H1 (cell line): Measurements from ENCODE around the gene LIPC. TPM values are rescaled to one million over a fixed set of nuclear protein-coding genes. Genes with fewer than 3 reads are reported as not detected.

ENCODE experiments used
- CTCF ChIA-PET: fragments of 300-600 bp; sonication (Branson Sonifier 250); formaldehyde crosslinking; loops from one replicate; lab custom pipeline; 2021; ENCODE audit not compliant: partially characterized antibody; lab: Charles Lee
- POLR2A ChIA-PET: fragments of 300-600 bp; sonication (Branson Sonifier 250); formaldehyde crosslinking; loops from one replicate; lab custom pipeline; 2021; ENCODE audit warnings: inconsistent platforms; ENCODE audit not compliant: partially characterized antibody; lab: Charles Lee
- DNase-seq, 2 experiments: peaks; one replicate each; pipeline versions ENCODE4 v3.0.0 to v3.0.0-alpha.2; 2010 to 2022; ENCODE audit warnings: low spot score in 2 of 2, low read depth in 1 of 2, mixed read lengths in 1 of 2
- FAIRE-seq: peaks from 2 replicates; lab custom pipeline; 2011; peaks lifted over from hg19 to GRCh38; lab: Jason Lieb, UNC
- H2AFZ ChIP-seq: 2 replicates; pipeline ENCODE4 v1.8.1; 2012; ENCODE audit warnings: low read length, inconsistent platforms
- H2AK5ac ChIP-seq: 2 replicates; pipeline ENCODE4 v1.6.1; 2013; ENCODE audit warnings: low read depth, low read length
- H2BK120ac ChIP-seq: replicated peaks from 2 replicates; pipeline ENCODE3; 2013; ENCODE audit warnings: low read depth, low read length, inconsistent platforms
- H2BK12ac ChIP-seq: 2 replicates; pipeline ENCODE4 v1.6.1; 2013; ENCODE audit warnings: low read depth, low read length
- H2BK15ac ChIP-seq: 2 replicates; pipeline ENCODE4 v1.6.1; 2013; ENCODE audit warnings: low read length
- H2BK20ac ChIP-seq: 2 replicates; pipeline ENCODE4 v1.6.1; 2013; ENCODE audit warnings: low read length
- H2BK5ac ChIP-seq: 2 replicates; pipeline ENCODE4 v1.6.1; 2013; ENCODE audit warnings: low read depth, low read length
- H3K14ac ChIP-seq: 2 replicates; pipeline ENCODE4 v1.6.1; 2013; ENCODE audit warnings: inconsistent platforms; ENCODE audit not compliant: insufficient read length
- H3K18ac ChIP-seq: 2 replicates; pipeline ENCODE4 v1.6.1; 2013; ENCODE audit warnings: low read length; ENCODE audit errors: extremely low read depth
- H3K23ac ChIP-seq: 2 replicates; pipeline ENCODE4 v1.6.1; 2013; ENCODE audit warnings: inconsistent platforms; ENCODE audit not compliant: insufficient read length
- H3K23me2 ChIP-seq: 2 replicates; pipeline ENCODE4 v1.6.1; 2013; ENCODE audit warnings: low read depth, low read length
- H3K27ac ChIP-seq: 2 replicates; pipeline ENCODE4 v1.6.1; 2011; ENCODE audit warnings: low read depth, low read length, inconsistent platforms
- H3K27me3 ChIP-seq, 4 experiments: replicated peaks in 1 of 4; 1 replicate in 1 of 4; 2 replicates in 3 of 4; pipeline versions ENCODE4 v1.6.1 to v1.8.1; 2011 to 2013; ENCODE audit warnings: low read length in 3 of 4, mild to moderate bottlenecking in 3 of 4, inconsistent platforms in 2 of 4, mixed read lengths in 2 of 4, moderate library complexity in 1 of 4; ENCODE audit not compliant: control insufficient read depth in 3 of 4, insufficient read depth in 3 of 4; ENCODE audit errors: extremely low read depth in 1 of 4
- H3K36me3 ChIP-seq, 4 experiments: 2 replicates each; pipeline versions ENCODE4 v1.6.1 to v1.8.1; 2011 to 2013; ENCODE audit warnings: mild to moderate bottlenecking in 4 of 4, low read length in 3 of 4, moderate library complexity in 2 of 4, control low read depth in 1 of 4, inconsistent platforms in 1 of 4; ENCODE audit not compliant: insufficient read depth in 4 of 4, control insufficient read depth in 2 of 4
- H3K4ac ChIP-seq: replicated peaks from 2 replicates; pipeline ENCODE3; 2013; ENCODE audit warnings: low read length, low read depth, mixed read lengths, inconsistent platforms; ENCODE audit not compliant: insufficient read length
- H3K4me1 ChIP-seq, 4 experiments: replicated peaks in 1 of 4; 1 replicate in 1 of 4; 2 replicates in 3 of 4; pipeline versions ENCODE4 v1.6.1 to v1.8.1; 2011 to 2013; ENCODE audit warnings: low read length in 3 of 4, inconsistent platforms in 2 of 4, mixed read lengths in 1 of 4; ENCODE audit not compliant: insufficient read depth in 4 of 4, control insufficient read depth in 3 of 4
- H3K4me2 ChIP-seq, 2 experiments: 2 replicates each; pipeline versions ENCODE4 v1.6.1 to v1.8.1; 2011 to 2013; ENCODE audit warnings: low read depth in 2 of 2, low read length in 2 of 2, control low read depth in 1 of 2, inconsistent platforms in 1 of 2, mild to moderate bottlenecking in 1 of 2; ENCODE audit not compliant: insufficient read depth in 1 of 2
- H3K4me3 ChIP-seq, 4 experiments: fragments of 200-600, 300-600 bp in 1 of 4; sonication (generic), shearing (Covaris generic), sonication (Bioruptor Twin) in 1 of 4; 2 replicates each; pipeline versions ENCODE4 v1.5.1 to v1.8.1; 2011 to 2016; ENCODE audit warnings: low read length in 4 of 4, low read depth in 3 of 4, control low read depth in 2 of 4, inconsistent platforms in 2 of 4, mild to moderate bottlenecking in 2 of 4, mixed read lengths in 1 of 4, moderate library complexity in 1 of 4; ENCODE audit not compliant: insufficient read depth in 2 of 4; ENCODE audit errors: extremely low read depth in 1 of 4
- H3K56ac ChIP-seq: replicated peaks from 2 replicates; pipeline ENCODE3; 2013; ENCODE audit warnings: low read depth, mild to moderate bottlenecking, mixed read lengths, low read length, inconsistent platforms; ENCODE audit not compliant: insufficient read length
- H3K79me1 ChIP-seq: 2 replicates; pipeline ENCODE4 v1.6.1; 2013; ENCODE audit warnings: low read depth, low read length, control low read depth
- H3K79me2 ChIP-seq, 2 experiments: 2 replicates each; pipeline versions ENCODE4 v1.6.1 to v1.8.1; 2012 to 2013; ENCODE audit warnings: low read length in 2 of 2, mild to moderate bottlenecking in 2 of 2, inconsistent platforms in 1 of 2; ENCODE audit not compliant: insufficient read depth in 2 of 2, control insufficient read depth in 1 of 2
- H3K9ac ChIP-seq, 4 experiments: replicated peaks in 1 of 4; 1 replicate in 1 of 4; 2 replicates in 3 of 4; pipeline versions ENCODE4 v1.6.1 to v1.8.1; 2011 to 2013; ENCODE audit warnings: low read depth in 3 of 4, low read length in 3 of 4, control low read depth in 2 of 4, mild to moderate bottlenecking in 2 of 4, moderate library complexity in 2 of 4, inconsistent platforms in 1 of 4; ENCODE audit errors: extremely low read depth in 1 of 4
- H3K9me3 ChIP-seq, 2 experiments: 2 replicates each; pipeline versions ENCODE4 v1.6.1 to v1.8.1; 2012 to 2013; ENCODE audit warnings: mild to moderate bottlenecking in 2 of 2, moderate library complexity in 2 of 2, control low read depth in 1 of 2, inconsistent platforms in 1 of 2, low read depth in 1 of 2, low read length in 1 of 2, mixed read lengths in 1 of 2; ENCODE audit not compliant: insufficient read depth in 2 of 2
- H4K20me1 ChIP-seq, 2 experiments: replicated peaks in 1 of 2; 2 replicates each; pipeline versions ENCODE3 to v1.8.1; 2011 to 2013; ENCODE audit warnings: inconsistent platforms in 2 of 2, low read length in 2 of 2, mild to moderate bottlenecking in 1 of 2; ENCODE audit not compliant: insufficient read depth in 2 of 2, control insufficient read depth in 1 of 2
- H4K5ac ChIP-seq: 2 replicates; pipeline ENCODE4 v1.6.1; 2013; ENCODE audit warnings: low read length, low read depth, mixed read lengths, inconsistent platforms; ENCODE audit not compliant: insufficient read length
- H4K8ac ChIP-seq: 2 replicates; pipeline ENCODE4 v1.8.0; 2013; ENCODE audit warnings: mild to moderate bottlenecking, moderate library complexity, low read length, inconsistent platforms; ENCODE audit not compliant: insufficient read depth; ENCODE audit errors: extremely low read depth
- H4K91ac ChIP-seq: replicated peaks from 2 replicates; pipeline ENCODE3; 2013; ENCODE audit warnings: low read length, mixed read lengths, inconsistent platforms; ENCODE audit not compliant: insufficient read length
- BCL11A ChIP-seq, 2 experiments: IDR thresholded peaks; one replicate each; pipeline ENCODE4 v1.6.1; 2011; ENCODE audit warnings: low read depth in 2 of 2, low read length in 2 of 2, mild to moderate bottlenecking in 2 of 2
- CHD2 ChIP-seq: IDR thresholded peaks from 2 replicates; pipeline ENCODE4 v1.6.1; 2012; ENCODE audit warnings: low read length, improper control_type of control experiment
- CREB1 ChIP-seq: IDR thresholded peaks from 2 replicates; pipeline ENCODE4 v1.6.1; 2012; ENCODE audit warnings: inconsistent platforms
- CTBP2 ChIP-seq: IDR thresholded peaks from 2 replicates; pipeline ENCODE4 v1.7.0; 2011; ENCODE audit warnings: borderline replicate concordance, mild to moderate bottlenecking, moderate library complexity, mixed read lengths, low read length; ENCODE audit not compliant: insufficient read depth, insufficient read length
- E2F6 ChIP-seq: IDR thresholded peaks from 2 replicates; pipeline ENCODE4 v1.6.1; 2012; ENCODE audit warnings: inconsistent platforms
- JUN ChIP-seq: IDR thresholded peaks from 2 replicates; pipeline ENCODE4 v1.6.1; 2011; ENCODE audit warnings: low read depth, mild to moderate bottlenecking, improper control_type of control experiment, low read length
- JUND ChIP-seq: IDR thresholded peaks from 2 replicates; pipeline ENCODE4 v1.6.1; 2011; ENCODE audit warnings: mild to moderate bottlenecking, improper control_type of control experiment, low read length
- KDM1A ChIP-seq: fragments of 200-600, 300-600 bp; sonication (generic); IDR thresholded peaks from 2 replicates; pipeline ENCODE4 v1.7.1; 2016; ENCODE audit warnings: mild to moderate bottlenecking, low read length, borderline replicate concordance
- NANOG ChIP-seq: IDR thresholded peaks from 2 replicates; pipeline ENCODE4 v1.6.1; 2011; ENCODE audit warnings: low read length, low read depth, mild to moderate bottlenecking, inconsistent platforms; ENCODE audit not compliant: insufficient read depth, poor library complexity, severe bottlenecking
- POLR2A ChIP-seq, 2 experiments: IDR thresholded peaks; 1 replicate in 1 of 2; 2 replicates in 1 of 2; pipeline ENCODE4 v1.6.1; 2011; ENCODE audit warnings: low read depth in 2 of 2, low read length in 2 of 2, mild to moderate bottlenecking in 2 of 2; ENCODE audit errors: control extremely low read depth in 1 of 2
- SIN3A ChIP-seq, 2 experiments: IDR thresholded peaks in 1 of 2; conservative IDR thresholded peaks in 1 of 2; 2 replicates each; pipeline ENCODE4 v1.6.1; 2011 to 2012; ENCODE audit warnings: low read length in 2 of 2, improper control_type of control experiment in 1 of 2, low read depth in 1 of 2, mild to moderate bottlenecking in 1 of 2
- SP2 ChIP-seq: IDR thresholded peaks from 2 replicates; pipeline ENCODE4 v1.6.1; 2012; ENCODE audit warnings: mild to moderate bottlenecking, low read length, inconsistent platforms
- SP4 ChIP-seq: IDR thresholded peaks from 2 replicates; pipeline ENCODE4 v1.6.1; 2012; ENCODE audit warnings: low read length, inconsistent platforms
- ZNF274 ChIP-seq: IDR thresholded peaks from 2 replicates; pipeline ENCODE4 v1.7.0; 2012; ENCODE audit warnings: low read length, borderline replicate concordance; ENCODE audit errors: extremely low read depth
- WGBS, 2 experiments: shearing (Covaris generic) in 1 of 2; methylation state at CpG; one replicate each; pipeline versions ENCODE4 v1.1.6 to v1.1.7; 2013 to 2015; ENCODE audit warnings: low lambda C conversion rate in 2 of 2, mixed read lengths in 2 of 2, inconsistent platforms in 1 of 2, low coverage in 1 of 2, missing lambda C conversion rate in 1 of 2; ENCODE audit not compliant: insufficient replicate concordance in 2 of 2, insufficient coverage in 1 of 2, insufficient read length in 1 of 2; ENCODE audit errors: extremely low coverage in 1 of 2, missing lambda C conversion rate in 1 of 2; 5-methylcytosine and 5-hydroxymethylcytosine counted together
- polyA plus RNA-seq, 7 experiments: library from polyadenylated mRNA; depleted of rRNA in 3 of 7; stranded (reverse) in 5 of 7; unstranded in 2 of 7; fragments of >200 nt in 5 of 7; fragments of 200-250 nt in 2 of 7; gene quantifications; 1 replicate in 5 of 7; 2 replicates in 1 of 7; 4 replicates in 1 of 7; pipeline versions ENCODE4 v1.2.1 to v1.2.3, GENCODE V29; 2011 to 2013; ENCODE audit warnings: missing spikeins in 2 of 7, mixed read lengths in 2 of 7
- total RNA-seq: library from RNA; stranded (reverse); fragmentation: NEBNext Ultra II Directional; extraction: Animal tissue kit (Norgen Biotek cat#: 25700); gene quantifications from 2 replicates; pipeline ENCODE4 v1.2.1, GENCODE V29; 2021

The LIPC gene
- total and polyA plus RNA-seq, 2 of the 8 experiments (the other 6 are each of a cell fraction or from before 2014, with no cell fraction given) = not detected

- H3K9me3 ChIP-seq = no peaks in the 10 kb centered on the region
- no peak overlapping the region for H2BK15ac ChIP-seq
- H4K20me1 ChIP-seq = no peaks in the 10 kb centered on the region
- no peak for FAIRE-seq
- H3K9ac ChIP-seq = no peak overlapping the region
- no peak overlapping the region for H4K5ac ChIP-seq
- H3K14ac ChIP-seq = no peak overlapping the region
- H4K8ac ChIP-seq = no peak overlapping the region
- no peak overlapping the region for H3K4me3 ChIP-seq
- CTCF ChIA-PET = interaction anchor here (0.8 to 1.5 kb wide), 2 partner anchors 10 to 11 kb away, joined by 3 to 4 read pairs; no protein-coding TSS in a partner anchor
- no peak overlapping the region for H3K4ac ChIP-seq
- H3K18ac ChIP-seq = no peak overlapping the region
- H2AFZ ChIP-seq = peak overlapping the region; percentile 2; the same call in 1 of the 2 replicates
- H3K4me2 ChIP-seq = no peak overlapping the region
- H3K23ac ChIP-seq = no peak overlapping the region
- H3K56ac ChIP-seq = no peak overlapping the region
- no peaks in the 10 kb centered on the region for H3K79me2 ChIP-seq
- no peak overlapping the region for H2AK5ac ChIP-seq
- DNase-seq = no peak
- H3K36me3 ChIP-seq = no peaks in the 10 kb centered on the region
- H3K23me2 ChIP-seq = no peaks in the 10 kb centered on the region
- H2BK12ac ChIP-seq = no peak overlapping the region
- H3K27me3 ChIP-seq = no peaks in the 10 kb centered on the region
- no peak overlapping the region for H2BK20ac ChIP-seq
- WGBS, 2 experiments = 94% methylated on average over 4 of the region's 4 CpGs; no CpG with 5 or more reads in 1 of the 2 experiments
- no peaks in the 10 kb centered on the region for H3K79me1 ChIP-seq
- H3K4me1 ChIP-seq = 0 out of 7 replicates have a peak, but pooled peaks cover 0 to under 1% (median 0%) of the 10 kb centered on the region in 4 experiments
- H4K91ac ChIP-seq = no peak overlapping the region
- no peak overlapping the region for H2BK120ac ChIP-seq
- POLR2A ChIA-PET = no interaction called here
- H2BK5ac ChIP-seq = no peak overlapping the region
- no peak overlapping the region for H3K27ac ChIP-seq
- TF ChIP-seq CHD2 (no peak), POLR2A (IDR thresholded peaks at IDR 0.05; ENCODE audit: control extremely low read depth in 1 of 2, low read depth in 2 of 2, low read length in 2 of 2) (no peak), E2F6 (no peak), JUN (no peak), BCL11A (IDR thresholded peaks at IDR 0.05; ENCODE audit: low read depth in 2 of 2, low read length in 2 of 2) (no peak), CREB1 (no peak), ZNF274 (no peak), SIN3A (conservative IDR thresholded peaks at IDR 0.05 in 1 of 2, IDR thresholded peaks at IDR 0.05 in 1 of 2; ENCODE audit: low read depth in 1 of 2, low read length in 2 of 2) (no peak), NANOG (no peak), JUND (no peak), SP2 (no peak), CTBP2 (no peak), SP4 (no peak), KDM1A (no peak)
These were observed 74.3 kb downstream of the LIPC start for GRCh38 chr15:58506064-58506490.
